ENCODE data around the gene ATF2.

Gene ATF2

GRCh38 chr2:175025946-175026345 is 142.1 kb downstream of the ATF2 start:
- DNase-seq (ENCODE audit: low read depth), result no peak

DNA sequence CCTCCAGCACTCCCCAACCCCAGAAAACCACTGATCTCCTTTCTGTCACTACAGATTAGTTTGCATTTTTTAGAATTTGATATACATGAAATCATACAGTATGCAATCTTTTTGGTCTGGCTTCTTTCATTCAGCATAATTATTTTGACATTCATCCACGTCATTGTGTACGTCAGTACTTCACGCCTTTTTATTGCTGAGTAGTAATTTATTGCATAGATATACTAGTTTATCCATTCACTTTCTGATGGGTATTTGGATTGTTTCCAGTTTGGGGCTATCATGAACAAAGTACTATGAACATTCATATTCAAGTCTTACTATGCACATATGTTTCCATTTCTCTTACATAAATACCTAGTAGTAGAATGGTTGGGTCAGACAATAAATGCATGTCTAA is 142.8 kb downstream of the ATF2 start:
- no peak for DNase-seq (ENCODE audit: low read depth)

DNA sequence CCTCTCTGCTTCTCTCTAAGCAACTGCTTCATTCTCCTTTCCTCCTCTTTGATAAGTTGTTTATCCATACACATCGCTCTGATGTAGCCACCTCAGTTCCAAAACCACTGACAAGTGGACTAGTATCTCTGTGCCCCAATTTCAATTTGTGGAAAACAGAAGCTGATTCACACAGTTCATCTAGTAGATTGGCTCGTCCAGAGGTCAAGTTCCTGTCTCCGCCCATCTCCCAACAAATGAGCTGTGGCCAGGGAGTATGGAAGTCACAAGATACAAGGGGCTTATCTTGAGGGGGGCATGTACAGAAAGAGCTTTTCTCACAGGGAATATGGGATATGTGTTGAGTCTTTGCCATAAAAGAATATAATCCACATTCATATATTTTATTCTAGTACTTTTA is 145.1 kb downstream of the ATF2 start:
- DNase-seq (ENCODE audit: low read depth), result no peak
